Caco-2 (cell line): ENCODE measurements around the gene HK1. TPM values are rescaled to one million over a fixed set of nuclear protein-coding genes. Genes with fewer than 3 reads are reported as not detected.

Experiments
- BruUV-seq: library from RNA; stranded (reverse); fragments of 400-500 nt; replicated peaks from 2 replicates; lab custom pipeline; 2021; lab: Mats Ljungman, UMichigan
- CTCF ChIA-PET: fragments of 300-600 bp; sonication (Branson Sonifier 250); formaldehyde crosslinking; loops from one replicate; lab custom pipeline; 2022; ENCODE audit warnings: antibody characterized with exemption; lab: Charles Lee
- POLR2A ChIA-PET: fragments of 300-600 bp; sonication (Branson Sonifier 250); formaldehyde crosslinking; loops from one replicate; lab custom pipeline; 2022; ENCODE audit warnings: antibody characterized with exemption; lab: Charles Lee
- DNase-seq, 2 experiments: peaks; one replicate each; pipeline versions ENCODE4 v3.0.0 to v3.0.0-alpha.2; 2020 to 2022
- H3K27me3 ChIP-seq: replicated peaks from 2 replicates; pipeline ENCODE4 v1.6.0; 2011; ENCODE audit warnings: low read length; ENCODE audit not compliant: control insufficient read depth, insufficient read depth
- H3K36me3 ChIP-seq: 2 replicates; pipeline ENCODE4 v1.5.1; 2011; ENCODE audit warnings: low read length; ENCODE audit not compliant: control insufficient read depth, insufficient read depth
- H3K4me1 ChIP-seq: fragments of 250-450 bp; sonication (Bioruptor Pico); 2 replicates; pipeline ENCODE4 v1.5.1; 2020; ENCODE audit warnings: mild to moderate bottlenecking
- H3K4me3 ChIP-seq: 2 replicates; pipeline ENCODE4 v1.5.1; 2011; ENCODE audit warnings: low read depth, mild to moderate bottlenecking, control low read depth, low read length
- H3K9me3 ChIP-seq: fragments of 250-450 bp; sonication (Bioruptor Pico); 2 replicates; pipeline ENCODE4 v1.5.1; 2020; ENCODE audit warnings: mild to moderate bottlenecking, moderate library complexity
- H3K27ac Mint-ChIP-seq: one replicate; pipeline ENCODE4 v1.8.0; 2022; ENCODE audit warnings: mixed read lengths; ENCODE audit not compliant: unreplicated experiment
- H3K27me3 Mint-ChIP-seq: one replicate; pipeline ENCODE4 v1.8.0; 2022; ENCODE audit warnings: mixed read lengths; ENCODE audit not compliant: insufficient read depth, unreplicated experiment
- H3K36me3 Mint-ChIP-seq: one replicate; pipeline ENCODE4 v1.8.0; 2022; ENCODE audit warnings: mild to moderate bottlenecking, mixed read lengths; ENCODE audit not compliant: insufficient read depth, unreplicated experiment
- H3K4me1 Mint-ChIP-seq: one replicate; pipeline ENCODE4 v1.8.0; 2022; ENCODE audit warnings: low read depth, mixed read lengths; ENCODE audit not compliant: unreplicated experiment
- H3K4me3 Mint-ChIP-seq: one replicate; pipeline ENCODE4 v1.8.0; 2022; ENCODE audit warnings: mild to moderate bottlenecking, moderate library complexity, mixed read lengths; ENCODE audit not compliant: unreplicated experiment
- H3K9me3 Mint-ChIP-seq: one replicate; pipeline ENCODE4 v1.8.0; 2022; ENCODE audit warnings: mixed read lengths; ENCODE audit not compliant: unreplicated experiment
- CTCF ChIP-seq, 2 experiments: fragments of 200-600 bp in 1 of 2; IDR thresholded peaks; 1 replicate in 1 of 2; 2 replicates in 1 of 2; pipeline versions ENCODE4 v1.5.1 to v1.8.0; 2011 to 2022; ENCODE audit warnings: antibody characterized with exemption in 1 of 2, control low read depth in 1 of 2, inconsistent platforms in 1 of 2, low read depth in 1 of 2, low read length in 1 of 2, mild to moderate bottlenecking in 1 of 2, moderate library complexity in 1 of 2; ENCODE audit not compliant: insufficient read depth in 1 of 2, severe bottlenecking in 1 of 2, unreplicated experiment in 1 of 2
- intact Hi-C: fragments of 100-400 bp; cut with micrococcal nuclease; formaldehyde crosslinking; loops from one replicate; pipeline ENCODE4 v1.10.0; 2022; ENCODE audit not compliant: unreplicated experiment
- total RNA-seq: library from RNA; stranded (reverse); gene quantifications from 2 replicates; pipeline ENCODE4 v1.2.3, GENCODE V29; 2022

HK1 gene
- total RNA-seq, 1 experiment from 2014 or later, result 35.4 TPM

- Histone ChIP-seq H3K36me3 (no peaks in the 10 kb centered on the region), H3K9me3 (no peaks in the 10 kb centered on the region), H3K4me1 (peaks cover 19% of the 10 kb centered on the region), H3K4me3 (no peak overlapping the region), H3K27me3 (no peaks in the 10 kb centered on the region)
- Mint-ChIP-seq H3K9me3 (no peaks in the 10 kb centered on the region), H3K36me3 (no peaks in the 10 kb centered on the region), H3K27me3 (no peaks in the 10 kb centered on the region), H3K4me3 (no peak overlapping the region), H3K27ac (no peak overlapping the region), H3K4me1 (peaks cover 15% of the 10 kb centered on the region)
- TF ChIP-seq CTCF (IDR thresholded peaks at IDR 0.05; ENCODE audit: insufficient read depth in 1 of 2, low read depth in 1 of 2, low read length in 1 of 2, severe bottlenecking in 1 of 2, unreplicated experiment in 1 of 2), result no peak
- ChIA-PET POLR2A (no interaction called here), CTCF (interaction anchor here (0.6 to 3.2 kb wide), 11 partner anchors 14 to 293 kb away, joined by 3 to 17 read pairs (median 3); no protein-coding TSS in a partner anchor)
- no TSS peak for BruUV-seq
- intact Hi-C loops, result loop anchor here (10.0 kb wide), 1 partner anchor 265 kb away; the partner anchor contains the start of gene VPS26A
- no peak for DNase-seq
These were observed 111.7 kb downstream of the HK1 start for GRCh38 chr10:69389827-69390490.

GRCh38 chr10:69391158-69391557, 112.9 kb downstream of the HK1 start:
- Mint-ChIP-seq H3K36me3 (no peaks in the 10 kb centered on the region), H3K9me3 (no peaks in the 10 kb centered on the region), H3K4me1 (peaks cover 3% of the 10 kb centered on the region), H3K27ac (no peak overlapping the region), H3K27me3 (no peaks in the 10 kb centered on the region), H3K4me3 (no peak overlapping the region)
- BruUV-seq, result no TSS peak
- no peak for TF ChIP-seq CTCF (IDR thresholded peaks at IDR 0.05; ENCODE audit: insufficient read depth in 1 of 2, low read depth in 1 of 2, low read length in 1 of 2, severe bottlenecking in 1 of 2, unreplicated experiment in 1 of 2)
- H3K9me3 ChIP-seq, result no peaks in the 10 kb centered on the region
- CTCF ChIA-PET, result interaction anchor here (0.5 to 3.2 kb wide), 5 partner anchors 39 to 227 kb away, joined by 3 to 17 read pairs (median 4); no protein-coding TSS in a partner anchor
- H3K36me3 ChIP-seq, result no peaks in the 10 kb centered on the region
- H3K4me1 ChIP-seq, result peaks cover 7% of the 10 kb centered on the region
- no peaks in the 10 kb centered on the region for H3K27me3 ChIP-seq
- DNase-seq, result no peak
- H3K4me3 ChIP-seq, result no peak overlapping the region
- POLR2A ChIA-PET, result no interaction called here
- intact Hi-C loops, result loop anchor here (10.0 kb wide), 1 partner anchor 266 kb away; the partner anchor contains the start of gene VPS26A

GRCh38 chr10:69392481-69393000, 114.2 kb downstream of the HK1 start:
- H3K27me3 ChIP-seq, result no peaks in the 10 kb centered on the region
- Mint-ChIP-seq H3K27me3 (no peaks in the 10 kb centered on the region), H3K9me3 (no peaks in the 10 kb centered on the region), H3K4me3 (no peak overlapping the region), H3K27ac (no peak overlapping the region), H3K36me3 (no peaks in the 10 kb centered on the region), H3K4me1 (no peaks in the 10 kb centered on the region)
- peak; percentile 99 to 100 for TF ChIP-seq CTCF (IDR thresholded peaks at IDR 0.05; ENCODE audit: insufficient read depth in 1 of 2, low read depth in 1 of 2, low read length in 1 of 2, severe bottlenecking in 1 of 2, unreplicated experiment in 1 of 2)
- DNase-seq, result peak; percentile 91 to 94
- ChIA-PET POLR2A (no interaction called here), CTCF (interaction anchor here (0.5 to 1.5 kb wide), 32 partner anchors 15 to 388 kb away, joined by 3 to 39 read pairs (median 3); partner anchors contain the start of gene HK1)
- no TSS peak for BruUV-seq
- H3K36me3 ChIP-seq, result no peaks in the 10 kb centered on the region
- H3K9me3 ChIP-seq, result no peaks in the 10 kb centered on the region
- intact Hi-C loops, result loop anchor here (1.0 to 10.0 kb wide), 6 partner anchors 59 to 388 kb away; partner anchors contain the start of gene VPS26A
- H3K4me1 ChIP-seq, result peaks cover 4% of the 10 kb centered on the region
- H3K4me3 ChIP-seq, result no peak overlapping the region
